T-cell (primary cell): Measurements from ENCODE around the gene PDCD6IP. TPM values are rescaled to one million over a fixed set of nuclear protein-coding genes. Genes with fewer than 3 reads are reported as not detected.
A peak's percentile ranks its signal among the peaks of the same experiment; 100 is the strongest.

Experiments
- ATAC-seq, 4 experiments: fragments of 200-7000 bp in 3 of 4; fragments of 150-1000 bp in 1 of 4; cut with Tn5 transposase; replicated peaks in 1 of 4; 1 replicate in 3 of 4; 2 replicates in 1 of 4; pipeline ENCODE4 v1.10.0; 2021; ENCODE audit warnings: moderate library complexity in 3 of 4, mild to moderate bottlenecking in 2 of 4, moderate number of reproducible peaks in 1 of 4
- CTCF ChIA-PET, 2 donors: fragments of 300-600 bp; sonication (Branson Sonifier 250); formaldehyde crosslinking; loops; one replicate each; lab custom pipeline; 2022; ENCODE audit warnings: antibody characterized with exemption in 2 of 2; lab: Charles Lee
- POLR2A ChIA-PET, 2 donors: fragments of 300-600 bp; sonication (Branson Sonifier 250); formaldehyde crosslinking; loops; one replicate each; lab custom pipeline; 2022; ENCODE audit warnings: antibody characterized with exemption in 2 of 2; lab: Charles Lee
- DNase-seq, 35 experiments: peaks; one replicate each; pipeline versions ENCODE4 v3.0.0 to v3.0.0-alpha.2; 2013 to 2023
- H3K27ac ChIP-seq: one replicate; pipeline ENCODE4 v1.5.1; 2013; ENCODE audit warnings: low read length
- H3K27me3 ChIP-seq, 2 experiments: replicated peaks in 1 of 2; 1 replicate in 1 of 2; 2 replicates in 1 of 2; pipeline versions ENCODE4 v1.6.1 to v1.7.0; 2013; ENCODE audit warnings: low read length in 1 of 2, mixed read lengths in 1 of 2; ENCODE audit not compliant: control insufficient read depth in 2 of 2, insufficient read depth in 2 of 2; ENCODE audit errors: extremely low read depth in 1 of 2
- H3K36me3 ChIP-seq, 2 donors: 1 replicate in 1 of 2; 2 replicates in 1 of 2; pipeline versions ENCODE4 v1.6.1 to v1.7.0; 2013; ENCODE audit warnings: low read length in 1 of 2; ENCODE audit not compliant: control insufficient read depth in 2 of 2, insufficient read depth in 1 of 2; ENCODE audit errors: extremely low read depth in 1 of 2
- H3K4me1 ChIP-seq, 2 experiments: 1 replicate in 1 of 2; 2 replicates in 1 of 2; pipeline versions ENCODE4 v1.6.1 to v1.7.0; 2013; ENCODE audit warnings: low read length in 2 of 2, mixed read lengths in 1 of 2; ENCODE audit not compliant: insufficient read depth in 2 of 2, control insufficient read depth in 1 of 2; ENCODE audit errors: extremely low read depth in 1 of 2
- H3K4me3 ChIP-seq, 2 donors: 1 replicate in 1 of 2; 2 replicates in 1 of 2; pipeline versions ENCODE4 v1.5.1 to v1.7.0; 2013; ENCODE audit warnings: mild to moderate bottlenecking in 2 of 2, low read length in 1 of 2, moderate library complexity in 1 of 2; ENCODE audit not compliant: control insufficient read depth in 1 of 2; ENCODE audit errors: extremely low read depth in 1 of 2
- H3K9me3 ChIP-seq: 2 replicates; pipeline ENCODE4 v1.7.0; 2013
- H3K27ac Mint-ChIP-seq, 2 donors: one replicate each; pipeline ENCODE4 v1.8.0; 2020 to 2021; ENCODE audit warnings: mild to moderate bottlenecking in 2 of 2, mixed read lengths in 2 of 2
- H3K27me3 Mint-ChIP-seq, 2 donors: one replicate each; pipeline ENCODE4 v1.8.0; 2021 to 2022; ENCODE audit warnings: mixed read lengths in 2 of 2
- H3K36me3 Mint-ChIP-seq: one replicate; pipeline ENCODE4 v1.8.0; 2021; ENCODE audit warnings: mixed read lengths
- H3K4me1 Mint-ChIP-seq, 3 donors: one replicate each; pipeline ENCODE4 v1.8.0; 2020 to 2022; ENCODE audit warnings: mixed read lengths in 3 of 3, mild to moderate bottlenecking in 1 of 3
- H3K4me3 Mint-ChIP-seq, 3 donors: one replicate each; pipeline ENCODE4 v1.8.0; 2020 to 2022; ENCODE audit warnings: mild to moderate bottlenecking in 3 of 3, mixed read lengths in 3 of 3, moderate library complexity in 3 of 3
- H3K9me3 Mint-ChIP-seq, 3 donors: one replicate each; pipeline ENCODE4 v1.8.0; 2020 to 2022; ENCODE audit warnings: mixed read lengths in 3 of 3
- WGBS: methylation state at CpG from one replicate; pipeline ENCODE4 v1.1.5; 2013; ENCODE audit warnings: missing lambda C conversion rate; ENCODE audit not compliant: insufficient coverage; 5-methylcytosine and 5-hydroxymethylcytosine counted together
- total RNA-seq, 35 experiments: library from RNA in 6 of 35; stranded (reverse) in 6 of 35; fragments of 120-200 nt in 1 of 35; gene quantifications; one replicate each; pipeline versions ENCODE4 v1.2.1 to v1.2.4 and lab custom pipeline; 2013 to 2026

PDCD6IP gene
- total RNA-seq, 5 donors from 2014 or later (not counting 1 experiment from before 2014, with no cell fraction given): 139 to 216 (median 189) TPM

- no peak overlapping the region for H3K27ac ChIP-seq
- WGBS: 55% methylated on average over 2 of the region's 4 CpGs
- H3K9me3 ChIP-seq: no peaks in the 10 kb centered on the region
- peaks cover 0 to 4% of the 10 kb centered on the region in 2 experiments for H3K4me1 ChIP-seq
- peaks cover 0 to 9% of the 10 kb centered on the region in 2 experiments for H3K27me3 ChIP-seq
- Mint-ChIP-seq H3K27ac (no peak overlapping the region), H3K4me1 (peaks cover 9 to 14% (median 9%) of the 10 kb centered on the region in 3 donors), H3K4me3 (no peak overlapping the region), H3K27me3 (peaks cover 1 to 5% of the 10 kb centered on the region in 2 donors), H3K36me3 (no peaks in the 10 kb centered on the region), H3K9me3 (no peaks in the 10 kb centered on the region)
- DNase-seq (peak in 8 of 35 experiments; percentile 2 to 40 (median 10)), ATAC-seq (peak in 2 of 4 experiments; percentile 20 to 23)
- ChIA-PET CTCF (no interaction called here), POLR2A (no interaction called here)
- no peaks in the 10 kb centered on the region for H3K36me3 ChIP-seq
- no peak overlapping the region for H3K4me3 ChIP-seq
These were observed 6.8 kb upstream of the PDCD6IP start for GRCh38 chr3:33791477-33792166.

DNA sequence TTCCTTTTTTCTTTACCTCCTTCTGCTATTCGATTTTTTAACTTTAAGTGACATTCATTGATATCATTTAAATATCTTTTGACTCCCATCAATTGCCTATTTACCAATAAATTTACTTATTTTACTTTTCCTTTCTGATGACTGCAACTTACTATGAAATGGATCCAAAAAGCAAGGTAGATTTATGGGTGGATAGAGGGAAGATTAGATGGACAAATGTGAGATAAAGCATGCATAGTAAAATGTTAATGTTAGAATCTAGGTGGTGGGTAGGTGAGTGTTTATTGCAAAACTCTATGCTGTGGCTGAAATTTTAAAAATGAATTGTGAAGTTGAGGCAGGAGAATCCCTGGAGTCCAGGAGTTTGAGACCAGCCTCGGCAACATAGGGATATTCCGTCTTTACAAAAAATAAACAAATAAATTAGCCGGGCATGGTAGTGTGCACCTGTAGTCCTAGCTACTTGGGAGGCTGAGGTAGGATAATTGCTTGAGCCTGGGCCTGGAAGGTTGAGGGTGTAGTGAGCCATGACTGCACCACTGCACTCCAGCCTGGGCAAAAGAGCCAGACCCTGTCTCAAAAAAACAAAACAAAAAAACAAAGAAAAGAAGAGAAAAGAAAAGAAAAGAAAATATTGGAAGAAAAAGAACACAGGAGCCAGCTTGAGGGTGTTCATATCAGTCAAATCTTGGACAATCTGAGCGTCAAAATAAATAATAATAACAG is 6.1 kb upstream of the PDCD6IP start:
- Histone ChIP-seq H3K27ac (no peak overlapping the region), H3K4me1 (peaks cover under 1 to 2% of the 10 kb centered on the region in 2 experiments), H3K9me3 (no peaks in the 10 kb centered on the region), H3K36me3 (no peaks in the 10 kb centered on the region), H3K4me3 (no peak overlapping the region), H3K27me3 (peaks cover 0 to 4% of the 10 kb centered on the region in 2 experiments)
- peaks cover 1 to 5% of the 10 kb centered on the region in 2 donors for H3K27me3 Mint-ChIP-seq
- CTCF ChIA-PET: no interaction called here
- DNase-seq: no peak
- no peaks in the 10 kb centered on the region for H3K9me3 Mint-ChIP-seq
- no peaks in the 10 kb centered on the region for H3K36me3 Mint-ChIP-seq
- H3K4me3 Mint-ChIP-seq: no peak overlapping the region
- POLR2A ChIA-PET: no interaction called here
- no peak overlapping the region for H3K27ac Mint-ChIP-seq
- WGBS: 95% methylated on average over 3 of the region's 5 CpGs
- H3K4me1 Mint-ChIP-seq: peaks cover 5 to 15% (median 12%) of the 10 kb centered on the region in 3 donors
- no peak for ATAC-seq

DNA sequence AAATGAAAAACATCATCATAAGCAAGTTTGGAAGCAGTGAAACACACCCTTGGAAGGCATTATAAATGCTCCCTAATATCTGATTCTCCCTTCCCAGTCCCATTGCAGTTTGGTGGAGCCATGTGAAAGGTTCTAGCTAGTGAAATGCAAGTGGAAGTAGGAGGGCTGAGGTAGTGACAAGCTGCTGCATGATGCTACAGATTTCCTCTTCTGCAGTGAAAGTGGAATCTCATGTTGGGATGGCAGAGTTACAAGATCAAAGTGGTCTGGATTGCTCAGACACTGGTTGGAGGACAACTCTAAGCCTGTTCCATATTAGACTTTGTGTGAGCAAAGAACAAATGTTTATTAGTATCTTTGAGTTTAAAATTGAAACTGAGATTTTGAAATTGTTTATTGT is 3.3 kb upstream of the PDCD6IP start:
- Mint-ChIP-seq H3K27ac (no peak overlapping the region), H3K4me1 (peaks cover 22 to 34% (median 30%) of the 10 kb centered on the region in 3 donors), H3K4me3 (no peak overlapping the region), H3K9me3 (no peaks in the 10 kb centered on the region), H3K36me3 (no peaks in the 10 kb centered on the region), H3K27me3 (peaks cover 0 to 1% of the 10 kb centered on the region in 2 donors)
- H3K27me3 ChIP-seq: peaks cover 0 to 3% of the 10 kb centered on the region in 2 experiments
- H3K27ac ChIP-seq: no peak overlapping the region
- ChIA-PET POLR2A (interaction anchor here in 1 of 2 donors (0.6 kb wide), 1 partner anchor 58 kb away, joined by 3 read pairs; no protein-coding TSS in a partner anchor), CTCF (interaction anchor here in 1 of 2 donors (7.6 kb wide), 1 partner anchor 8 kb away, joined by 46 read pairs; no protein-coding TSS in a partner anchor)
- no peak for DNase-seq
- H3K4me1 ChIP-seq: peaks cover 14 to 17% of the 10 kb centered on the region in 2 experiments
- H3K36me3 ChIP-seq: no peaks in the 10 kb centered on the region
- ATAC-seq: no peak
- no peak overlapping the region for H3K4me3 ChIP-seq
- H3K9me3 ChIP-seq: no peaks in the 10 kb centered on the region

DNA sequence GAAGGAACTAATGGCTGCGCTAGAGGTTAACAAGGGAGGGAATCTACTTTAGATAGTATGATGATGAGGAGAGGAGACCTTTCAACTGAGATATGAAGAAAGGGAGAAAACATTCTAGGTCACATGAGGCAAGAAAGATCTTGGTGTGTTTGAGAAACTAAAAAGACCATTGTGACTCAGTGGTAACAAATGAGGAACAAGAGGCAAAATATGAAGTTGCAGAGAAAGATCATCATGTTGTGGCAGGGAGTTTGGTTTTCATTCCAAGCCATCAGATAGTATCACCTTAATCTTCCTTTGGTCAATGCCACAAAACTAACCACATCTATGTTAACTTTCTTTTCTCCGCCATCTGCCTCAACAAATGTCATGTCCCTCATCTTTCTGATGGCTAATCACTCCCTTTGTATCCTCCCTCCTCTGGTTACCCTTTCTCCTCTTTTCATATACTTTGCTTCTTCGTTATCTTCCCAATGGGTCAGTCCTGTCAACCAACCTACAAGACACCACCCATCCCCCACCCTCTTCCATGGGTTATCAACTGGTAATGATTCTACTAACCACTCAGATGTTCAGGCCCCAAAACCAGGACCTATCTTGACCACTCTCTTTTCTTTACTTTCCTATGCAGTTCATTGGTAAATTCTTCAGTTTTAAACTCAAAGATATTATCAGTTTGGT is 2.4 kb upstream of the PDCD6IP start:
- no peak overlapping the region for H3K27ac ChIP-seq
- H3K36me3 Mint-ChIP-seq: no peaks in the 10 kb centered on the region
- no peak overlapping the region for H3K4me3 ChIP-seq
- no peak overlapping the region for H3K4me3 Mint-ChIP-seq
- H3K27ac Mint-ChIP-seq: no peak overlapping the region
- H3K4me1 ChIP-seq: peaks cover 17 to 24% of the 10 kb centered on the region in 2 experiments
- H3K27me3 ChIP-seq: no peaks in the 10 kb centered on the region
- ATAC-seq (no peak), DNase-seq (no peak)
- peaks cover 0 to 1% of the 10 kb centered on the region in 2 donors for H3K27me3 Mint-ChIP-seq
- no peaks in the 10 kb centered on the region for H3K36me3 ChIP-seq
- ChIA-PET CTCF (interaction anchor here in 1 of 2 donors (0.7 to 7.6 kb wide), 2 partner anchors 9 to 10 kb away, joined by 3 to 46 read pairs; no protein-coding TSS in a partner anchor), POLR2A (interaction anchor here in 1 of 2 donors (0.6 kb wide), 2 partner anchors 57 to 102 kb away, joined by 3 read pairs; no protein-coding TSS in a partner anchor)
- H3K9me3 ChIP-seq: no peaks in the 10 kb centered on the region
- H3K4me1 Mint-ChIP-seq: peaks cover 30 to 43% (median 38%) of the 10 kb centered on the region in 3 donors
- H3K9me3 Mint-ChIP-seq: no peaks in the 10 kb centered on the region
- WGBS: 91% methylated on average over 2 of the region's 3 CpGs

DNA sequence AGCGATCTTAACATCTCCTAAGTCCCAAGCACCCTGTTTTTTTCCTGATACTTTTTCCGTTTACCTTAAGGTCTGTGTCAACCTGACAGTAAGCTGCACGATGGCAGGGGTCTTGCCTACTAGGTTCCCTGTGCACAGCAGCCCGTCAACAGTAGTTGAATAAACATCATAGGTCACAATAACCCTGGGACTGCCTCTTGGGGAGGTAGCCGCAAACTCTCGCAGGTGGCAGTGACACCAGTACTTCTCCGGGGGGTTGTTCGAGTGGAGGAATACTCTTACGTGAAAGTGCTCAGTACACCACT is 365 bp upstream of the PDCD6IP start:
- DNase-seq (no peak), ATAC-seq (peak; percentile 66 to 74 (median 71))
- 1% methylated on average over 8 of the region's 9 CpGs for WGBS
- Histone ChIP-seq H3K36me3 (peaks cover 0 to 5% of the 10 kb centered on the region in 2 donors), H3K27me3 (no peaks in the 10 kb centered on the region), H3K27ac (peak overlapping the region; percentile 69), H3K4me1 (peaks cover 22 to 24% of the 10 kb centered on the region in 2 experiments), H3K4me3 (peak overlapping the region; percentile 84 to 98), H3K9me3 (no peaks in the 10 kb centered on the region)
- Mint-ChIP-seq H3K4me3 (peak overlapping the region; percentile 92 to 99 (median 99)), H3K36me3 (peaks cover 3% of the 10 kb centered on the region), H3K27ac (peak overlapping the region; percentile 96 to 98), H3K27me3 (no peaks in the 10 kb centered on the region), H3K4me1 (peaks cover 47 to 62% (median 52%) of the 10 kb centered on the region in 3 donors), H3K9me3 (no peaks in the 10 kb centered on the region)
- ChIA-PET CTCF (interaction anchor here (0.6 to 7.6 kb wide), 9 partner anchors 9 to 852 kb away, joined by 3 to 46 read pairs (median 4); no protein-coding TSS in a partner anchor), POLR2A (interaction anchor here in 1 of 2 donors (0.8 to 1.3 kb wide), 5 partner anchors 11 to 357 kb away, joined by 3 to 7 read pairs (median 4); no protein-coding TSS in a partner anchor)

DNA sequence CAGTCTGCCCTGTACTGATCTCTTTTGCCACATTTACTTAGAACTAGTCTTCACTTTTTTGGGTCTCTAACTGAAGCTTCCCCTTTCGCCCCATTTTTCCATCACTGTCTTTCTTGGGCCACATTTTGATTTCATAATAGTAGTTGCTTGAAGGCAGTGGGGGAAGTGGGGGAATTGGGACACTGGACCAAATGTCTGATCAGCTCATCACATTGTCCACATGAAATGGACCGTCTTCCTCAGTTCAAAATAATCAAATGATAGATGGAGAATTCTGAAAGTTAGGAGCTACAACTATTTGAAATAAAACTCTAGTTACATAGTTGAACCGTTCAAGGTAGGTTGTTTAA is 747 bp downstream of the PDCD6IP start:
- peaks cover 0 to 8% of the 10 kb centered on the region in 2 donors for H3K36me3 ChIP-seq
- H3K27me3 ChIP-seq: no peaks in the 10 kb centered on the region
- DNase-seq: no peak
- Mint-ChIP-seq H3K27me3 (no peaks in the 10 kb centered on the region), H3K9me3 (no peaks in the 10 kb centered on the region), H3K4me3 (peak overlapping the region; percentile 92 to 99 (median 99)), H3K36me3 (peaks cover 13% of the 10 kb centered on the region), H3K27ac (peak overlapping the region; percentile 96 to 98), H3K4me1 (peaks cover 58 to 73% (median 64%) of the 10 kb centered on the region in 3 donors)
- CTCF ChIA-PET: interaction anchor here (0.5 to 7.6 kb wide), 8 partner anchors 12 to 668 kb away, joined by 3 to 46 read pairs (median 4); no protein-coding TSS in a partner anchor
- no peak overlapping the region for H3K27ac ChIP-seq
- POLR2A ChIA-PET: interaction anchor here (0.6 to 1.3 kb wide), 3 partner anchors 12 to 164 kb away, joined by 3 to 4 read pairs (median 3); no protein-coding TSS in a partner anchor
- ATAC-seq: no peak
- H3K4me3 ChIP-seq: peak overlapping the region; percentile 84 to 98
- WGBS: no CpG with 5 or more reads among the region's 3 CpGs
- peaks cover 22 to 24% of the 10 kb centered on the region in 2 experiments for H3K4me1 ChIP-seq
- H3K9me3 ChIP-seq: no peaks in the 10 kb centered on the region
